ENCODE results near the gene SMTNL1. TPM values are rescaled to one million over a fixed set of nuclear protein-coding genes. Genes with fewer than 3 reads are reported as not detected.

Gene SMTNL1
- total and polyA plus RNA-seq, 9 of the 15 experiments (the other 6 are each of a cell fraction or from before 2014, with no cell fraction given): not detected

DNA sequence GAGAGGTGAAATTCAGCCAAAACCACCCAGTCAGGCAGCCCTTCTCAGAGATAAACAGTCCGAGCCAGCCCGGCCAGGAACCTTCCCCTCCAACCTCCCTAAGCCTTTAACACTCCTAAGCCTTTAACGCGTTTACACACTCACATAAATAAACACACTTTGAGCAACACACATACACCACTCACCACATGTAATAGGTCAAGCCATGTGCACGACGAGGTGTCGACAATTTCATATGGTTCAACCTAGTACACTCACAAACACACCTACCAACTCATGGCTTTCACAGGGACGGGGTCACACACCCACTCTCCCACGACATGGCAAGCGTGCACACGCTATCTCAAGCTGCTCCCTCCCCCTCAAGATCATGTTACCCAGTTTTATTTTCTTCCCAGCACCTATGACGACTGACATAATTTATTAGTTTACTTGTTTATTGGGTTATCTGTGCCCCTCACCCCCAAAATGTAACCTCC lies 37.4 kb upstream of the SMTNL1 start (continued):
- TF ChIP-seq, protein P1, sequence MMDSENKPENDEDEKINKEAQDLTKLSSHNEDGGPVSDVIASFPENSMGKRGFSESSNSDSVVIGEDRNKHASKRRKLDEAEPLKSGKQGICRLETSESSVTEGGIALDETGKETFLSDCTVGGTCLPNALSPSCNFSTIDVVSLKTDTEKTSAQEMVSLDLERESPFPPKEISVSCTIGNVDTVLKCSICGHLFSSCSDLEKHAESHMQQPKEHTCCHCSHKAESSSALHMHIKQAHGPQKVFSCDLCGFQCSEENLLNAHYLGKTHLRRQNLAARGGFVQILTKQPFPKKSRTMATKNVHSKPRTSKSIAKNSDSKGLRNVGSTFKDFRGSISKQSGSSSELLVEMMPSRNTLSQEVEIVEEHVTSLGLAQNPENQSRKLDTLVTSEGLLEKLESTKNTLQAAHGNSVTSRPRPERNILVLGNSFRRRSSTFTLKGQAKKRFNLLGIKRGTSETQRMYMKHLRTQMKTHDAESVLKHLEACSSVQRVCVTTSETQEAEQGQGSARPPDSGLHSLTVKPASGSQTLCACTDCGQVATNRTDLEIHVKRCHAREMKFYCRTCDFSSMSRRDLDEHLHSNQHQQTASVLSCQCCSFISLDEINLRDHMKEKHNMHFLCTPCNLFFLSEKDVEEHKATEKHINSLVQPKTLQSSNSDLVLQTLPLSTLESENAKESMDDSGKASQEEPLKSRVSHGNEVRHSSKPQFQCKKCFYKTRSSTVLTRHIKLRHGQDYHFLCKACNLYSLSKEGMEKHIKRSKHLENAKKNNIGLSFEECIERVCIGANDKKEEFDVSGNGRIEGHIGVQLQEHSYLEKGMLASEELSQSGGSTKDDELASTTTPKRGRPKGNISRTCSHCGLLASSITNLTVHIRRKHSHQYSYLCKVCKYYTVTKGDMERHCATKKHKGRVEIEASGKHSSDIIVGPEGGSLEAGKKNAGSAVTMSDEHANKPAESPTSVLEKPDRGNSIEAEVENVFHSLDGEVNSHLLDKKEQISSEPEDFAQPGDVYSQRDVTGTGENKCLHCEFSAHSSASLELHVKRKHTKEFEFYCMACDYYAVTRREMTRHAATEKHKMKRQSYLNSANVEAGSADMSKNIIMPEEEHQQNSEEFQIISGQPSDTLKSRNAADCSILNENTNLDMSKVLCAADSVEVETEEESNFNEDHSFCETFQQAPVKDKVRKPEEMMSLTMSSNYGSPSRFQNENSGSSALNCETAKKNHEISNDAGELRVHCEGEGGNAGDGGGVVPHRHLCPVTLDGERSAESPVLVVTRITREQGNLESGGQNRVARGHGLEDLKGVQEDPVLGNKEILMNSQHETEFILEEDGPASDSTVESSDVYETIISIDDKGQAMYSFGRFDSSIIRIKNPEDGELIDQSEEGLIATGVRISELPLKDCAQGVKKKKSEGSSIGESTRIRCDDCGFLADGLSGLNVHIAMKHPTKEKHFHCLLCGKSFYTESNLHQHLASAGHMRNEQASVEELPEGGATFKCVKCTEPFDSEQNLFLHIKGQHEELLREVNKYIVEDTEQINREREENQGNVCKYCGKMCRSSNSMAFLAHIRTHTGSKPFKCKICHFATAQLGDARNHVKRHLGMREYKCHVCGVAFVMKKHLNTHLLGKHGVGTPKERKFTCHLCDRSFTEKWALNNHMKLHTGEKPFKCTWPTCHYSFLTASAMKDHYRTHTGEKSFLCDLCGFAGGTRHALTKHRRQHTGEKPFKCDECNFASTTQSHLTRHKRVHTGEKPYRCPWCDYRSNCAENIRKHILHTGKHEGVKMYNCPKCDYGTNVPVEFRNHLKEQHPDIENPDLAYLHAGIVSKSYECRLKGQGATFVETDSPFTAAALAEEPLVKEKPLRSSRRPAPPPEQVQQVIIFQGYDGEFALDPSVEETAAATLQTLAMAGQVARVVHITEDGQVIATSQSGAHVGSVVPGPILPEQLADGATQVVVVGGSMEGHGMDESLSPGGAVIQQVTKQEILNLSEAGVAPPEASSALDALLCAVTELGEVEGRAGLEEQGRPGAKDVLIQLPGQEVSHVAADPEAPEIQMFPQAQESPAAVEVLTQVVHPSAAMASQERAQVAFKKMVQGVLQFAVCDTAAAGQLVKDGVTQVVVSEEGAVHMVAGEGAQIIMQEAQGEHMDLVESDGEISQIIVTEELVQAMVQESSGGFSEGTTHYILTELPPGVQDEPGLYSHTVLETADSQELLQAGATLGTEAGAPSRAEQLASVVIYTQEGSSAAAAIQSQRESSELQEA (IDR thresholded peaks at IDR 0.05; ENCODE audit: low read depth): no peak
- TF ChIP-seq NBN (IDR thresholded peaks at IDR 0.05; ENCODE audit: low read depth) (peak; percentile 24; the same call in 1 of the 2 replicates), SMARCE1 (IDR thresholded peaks at IDR 0.05) (0 out of 2 replicates have a peak, but pooled peaks have one; percentile 22), SREBF2 (CRISPR knock-in tag; IDR thresholded peaks at IDR 0.05) (no peak), L3MBTL2 (IDR thresholded peaks at IDR 0.05) (peak; percentile 53; the same call in 1 of the 2 replicates), ARNT (IDR thresholded peaks at IDR 0.05) (no peak), NRF1 (conservative IDR thresholded peaks at IDR 0.05 in 1 of 2, IDR thresholded peaks at IDR 0.05 in 1 of 2) (peak; percentile 17 to 25; a peak in 3 of 4 replicates), ELF1 (tag; IDR thresholded peaks at IDR 0.05) (no peak)
- TF ChIP-seq, protein P2, sequence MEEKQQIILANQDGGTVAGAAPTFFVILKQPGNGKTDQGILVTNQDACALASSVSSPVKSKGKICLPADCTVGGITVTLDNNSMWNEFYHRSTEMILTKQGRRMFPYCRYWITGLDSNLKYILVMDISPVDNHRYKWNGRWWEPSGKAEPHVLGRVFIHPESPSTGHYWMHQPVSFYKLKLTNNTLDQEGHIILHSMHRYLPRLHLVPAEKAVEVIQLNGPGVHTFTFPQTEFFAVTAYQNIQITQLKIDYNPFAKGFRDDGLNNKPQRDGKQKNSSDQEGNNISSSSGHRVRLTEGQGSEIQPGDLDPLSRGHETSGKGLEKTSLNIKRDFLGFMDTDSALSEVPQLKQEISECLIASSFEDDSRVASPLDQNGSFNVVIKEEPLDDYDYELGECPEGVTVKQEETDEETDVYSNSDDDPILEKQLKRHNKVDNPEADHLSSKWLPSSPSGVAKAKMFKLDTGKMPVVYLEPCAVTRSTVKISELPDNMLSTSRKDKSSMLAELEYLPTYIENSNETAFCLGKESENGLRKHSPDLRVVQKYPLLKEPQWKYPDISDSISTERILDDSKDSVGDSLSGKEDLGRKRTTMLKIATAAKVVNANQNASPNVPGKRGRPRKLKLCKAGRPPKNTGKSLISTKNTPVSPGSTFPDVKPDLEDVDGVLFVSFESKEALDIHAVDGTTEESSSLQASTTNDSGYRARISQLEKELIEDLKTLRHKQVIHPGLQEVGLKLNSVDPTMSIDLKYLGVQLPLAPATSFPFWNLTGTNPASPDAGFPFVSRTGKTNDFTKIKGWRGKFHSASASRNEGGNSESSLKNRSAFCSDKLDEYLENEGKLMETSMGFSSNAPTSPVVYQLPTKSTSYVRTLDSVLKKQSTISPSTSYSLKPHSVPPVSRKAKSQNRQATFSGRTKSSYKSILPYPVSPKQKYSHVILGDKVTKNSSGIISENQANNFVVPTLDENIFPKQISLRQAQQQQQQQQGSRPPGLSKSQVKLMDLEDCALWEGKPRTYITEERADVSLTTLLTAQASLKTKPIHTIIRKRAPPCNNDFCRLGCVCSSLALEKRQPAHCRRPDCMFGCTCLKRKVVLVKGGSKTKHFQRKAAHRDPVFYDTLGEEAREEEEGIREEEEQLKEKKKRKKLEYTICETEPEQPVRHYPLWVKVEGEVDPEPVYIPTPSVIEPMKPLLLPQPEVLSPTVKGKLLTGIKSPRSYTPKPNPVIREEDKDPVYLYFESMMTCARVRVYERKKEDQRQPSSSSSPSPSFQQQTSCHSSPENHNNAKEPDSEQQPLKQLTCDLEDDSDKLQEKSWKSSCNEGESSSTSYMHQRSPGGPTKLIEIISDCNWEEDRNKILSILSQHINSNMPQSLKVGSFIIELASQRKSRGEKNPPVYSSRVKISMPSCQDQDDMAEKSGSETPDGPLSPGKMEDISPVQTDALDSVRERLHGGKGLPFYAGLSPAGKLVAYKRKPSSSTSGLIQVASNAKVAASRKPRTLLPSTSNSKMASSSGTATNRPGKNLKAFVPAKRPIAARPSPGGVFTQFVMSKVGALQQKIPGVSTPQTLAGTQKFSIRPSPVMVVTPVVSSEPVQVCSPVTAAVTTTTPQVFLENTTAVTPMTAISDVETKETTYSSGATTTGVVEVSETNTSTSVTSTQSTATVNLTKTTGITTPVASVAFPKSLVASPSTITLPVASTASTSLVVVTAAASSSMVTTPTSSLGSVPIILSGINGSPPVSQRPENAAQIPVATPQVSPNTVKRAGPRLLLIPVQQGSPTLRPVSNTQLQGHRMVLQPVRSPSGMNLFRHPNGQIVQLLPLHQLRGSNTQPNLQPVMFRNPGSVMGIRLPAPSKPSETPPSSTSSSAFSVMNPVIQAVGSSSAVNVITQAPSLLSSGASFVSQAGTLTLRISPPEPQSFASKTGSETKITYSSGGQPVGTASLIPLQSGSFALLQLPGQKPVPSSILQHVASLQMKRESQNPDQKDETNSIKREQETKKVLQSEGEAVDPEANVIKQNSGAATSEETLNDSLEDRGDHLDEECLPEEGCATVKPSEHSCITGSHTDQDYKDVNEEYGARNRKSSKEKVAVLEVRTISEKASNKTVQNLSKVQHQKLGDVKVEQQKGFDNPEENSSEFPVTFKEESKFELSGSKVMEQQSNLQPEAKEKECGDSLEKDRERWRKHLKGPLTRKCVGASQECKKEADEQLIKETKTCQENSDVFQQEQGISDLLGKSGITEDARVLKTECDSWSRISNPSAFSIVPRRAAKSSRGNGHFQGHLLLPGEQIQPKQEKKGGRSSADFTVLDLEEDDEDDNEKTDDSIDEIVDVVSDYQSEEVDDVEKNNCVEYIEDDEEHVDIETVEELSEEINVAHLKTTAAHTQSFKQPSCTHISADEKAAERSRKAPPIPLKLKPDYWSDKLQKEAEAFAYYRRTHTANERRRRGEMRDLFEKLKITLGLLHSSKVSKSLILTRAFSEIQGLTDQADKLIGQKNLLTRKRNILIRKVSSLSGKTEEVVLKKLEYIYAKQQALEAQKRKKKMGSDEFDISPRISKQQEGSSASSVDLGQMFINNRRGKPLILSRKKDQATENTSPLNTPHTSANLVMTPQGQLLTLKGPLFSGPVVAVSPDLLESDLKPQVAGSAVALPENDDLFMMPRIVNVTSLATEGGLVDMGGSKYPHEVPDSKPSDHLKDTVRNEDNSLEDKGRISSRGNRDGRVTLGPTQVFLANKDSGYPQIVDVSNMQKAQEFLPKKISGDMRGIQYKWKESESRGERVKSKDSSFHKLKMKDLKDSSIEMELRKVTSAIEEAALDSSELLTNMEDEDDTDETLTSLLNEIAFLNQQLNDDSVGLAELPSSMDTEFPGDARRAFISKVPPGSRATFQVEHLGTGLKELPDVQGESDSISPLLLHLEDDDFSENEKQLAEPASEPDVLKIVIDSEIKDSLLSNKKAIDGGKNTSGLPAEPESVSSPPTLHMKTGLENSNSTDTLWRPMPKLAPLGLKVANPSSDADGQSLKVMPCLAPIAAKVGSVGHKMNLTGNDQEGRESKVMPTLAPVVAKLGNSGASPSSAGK (IDR thresholded peaks at IDR 0.05): peak; percentile 62

Data from K562 (cell line).